ENCODE data around the gene KIF20B. TPM values are rescaled to one million over a fixed set of nuclear protein-coding genes. Genes with fewer than 3 reads are reported as not detected.

The KIF20B gene
- total RNA-seq, 4 donors from 2014 or later, result 3.7 to 5.3 (median 4.1) TPM

DNA sequence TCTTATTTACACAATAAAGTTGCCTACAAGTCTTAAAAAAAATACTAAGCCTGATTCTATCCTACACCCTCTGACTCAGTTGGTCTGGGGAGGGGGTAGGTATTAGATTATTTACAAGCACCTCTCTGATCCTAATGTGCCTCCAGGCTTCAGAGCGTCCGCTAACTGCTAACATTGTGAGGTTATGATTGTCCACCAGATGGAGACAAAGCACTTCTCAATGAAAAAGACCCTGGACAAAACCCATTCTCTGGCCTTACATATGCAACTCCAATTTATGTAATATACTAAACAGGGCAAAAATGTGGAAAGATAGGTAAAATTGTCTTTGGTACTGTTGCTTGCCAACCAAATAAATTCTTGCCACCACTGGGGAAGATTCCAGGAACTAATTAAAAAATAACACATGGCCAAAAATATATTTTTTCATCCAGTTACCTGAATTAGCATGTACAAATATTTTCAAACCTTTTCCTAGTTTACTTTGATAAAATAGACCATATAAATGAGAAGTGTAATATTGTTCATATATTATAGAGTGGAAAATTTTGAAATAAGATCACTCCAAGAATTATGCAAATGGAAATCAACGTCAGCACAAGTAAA is 92.4 kb downstream of the KIF20B start:
- TF ChIP-seq, protein P1, sequence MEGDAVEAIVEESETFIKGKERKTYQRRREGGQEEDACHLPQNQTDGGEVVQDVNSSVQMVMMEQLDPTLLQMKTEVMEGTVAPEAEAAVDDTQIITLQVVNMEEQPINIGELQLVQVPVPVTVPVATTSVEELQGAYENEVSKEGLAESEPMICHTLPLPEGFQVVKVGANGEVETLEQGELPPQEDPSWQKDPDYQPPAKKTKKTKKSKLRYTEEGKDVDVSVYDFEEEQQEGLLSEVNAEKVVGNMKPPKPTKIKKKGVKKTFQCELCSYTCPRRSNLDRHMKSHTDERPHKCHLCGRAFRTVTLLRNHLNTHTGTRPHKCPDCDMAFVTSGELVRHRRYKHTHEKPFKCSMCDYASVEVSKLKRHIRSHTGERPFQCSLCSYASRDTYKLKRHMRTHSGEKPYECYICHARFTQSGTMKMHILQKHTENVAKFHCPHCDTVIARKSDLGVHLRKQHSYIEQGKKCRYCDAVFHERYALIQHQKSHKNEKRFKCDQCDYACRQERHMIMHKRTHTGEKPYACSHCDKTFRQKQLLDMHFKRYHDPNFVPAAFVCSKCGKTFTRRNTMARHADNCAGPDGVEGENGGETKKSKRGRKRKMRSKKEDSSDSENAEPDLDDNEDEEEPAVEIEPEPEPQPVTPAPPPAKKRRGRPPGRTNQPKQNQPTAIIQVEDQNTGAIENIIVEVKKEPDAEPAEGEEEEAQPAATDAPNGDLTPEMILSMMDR (IDR thresholded peaks at IDR 0.05; ENCODE audit: low read depth), result no peak

DNA sequence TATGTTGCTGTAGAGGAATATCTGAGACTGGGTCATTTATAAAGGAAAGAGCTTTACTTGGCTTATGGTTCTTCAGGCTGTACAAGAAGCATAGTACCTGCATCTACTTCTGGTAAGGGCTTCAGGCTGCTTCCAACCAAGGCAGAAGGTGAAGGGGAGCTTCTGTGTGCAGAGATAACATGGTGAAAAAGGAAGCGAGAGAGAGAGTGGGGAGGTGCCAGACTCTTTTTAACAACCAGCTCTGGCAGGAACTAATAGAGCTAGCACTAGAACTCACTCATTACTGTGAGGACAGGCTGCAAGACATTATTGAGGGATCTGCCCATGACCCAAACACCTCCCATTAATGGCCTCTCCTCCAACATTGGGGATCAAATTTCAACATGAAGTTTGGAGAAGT is 94.5 kb downstream of the KIF20B start:
- TF ChIP-seq, protein P1 (IDR thresholded peaks at IDR 0.05; ENCODE audit: low read depth), result no peak

DNA sequence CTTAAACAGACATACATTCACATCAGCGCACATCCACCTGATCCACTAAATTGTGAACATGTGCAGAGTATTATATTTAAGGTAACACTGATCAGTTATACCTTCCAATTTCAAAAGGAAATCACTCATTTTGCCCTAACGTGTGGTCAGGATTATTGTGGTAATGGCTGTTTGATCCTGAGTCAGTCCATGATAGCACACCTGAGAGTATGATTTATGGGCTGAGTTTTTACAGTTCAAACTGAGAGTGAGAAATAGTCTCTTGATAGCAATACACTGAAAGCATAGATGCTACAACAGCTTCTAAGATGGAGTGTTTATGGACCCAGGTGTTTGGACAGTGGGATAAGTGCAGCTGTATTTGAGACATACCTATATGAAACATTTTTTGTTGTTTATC is 96.7 kb downstream of the KIF20B start:
- TF ChIP-seq, protein P1 (IDR thresholded peaks at IDR 0.05; ENCODE audit: low read depth), result no peak

DNA sequence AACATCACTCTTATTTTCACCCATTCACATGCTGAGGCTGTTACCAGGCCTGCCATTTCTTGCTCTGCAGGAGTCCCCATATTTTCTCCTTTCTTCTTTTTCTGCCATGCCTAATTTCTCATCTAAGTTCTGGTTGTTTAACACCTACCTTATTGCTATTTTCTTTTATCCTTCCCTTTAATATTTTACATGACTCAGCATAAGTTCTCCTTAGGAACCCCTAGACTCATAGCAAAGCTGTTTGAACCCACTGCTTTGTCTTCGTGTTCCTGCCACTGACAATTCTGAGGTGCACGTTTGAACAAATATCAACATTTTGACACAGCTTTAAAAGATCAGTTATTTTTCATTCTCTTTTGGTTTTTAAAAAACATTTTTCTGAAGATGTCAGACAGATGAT is 98.2 kb downstream of the KIF20B start:
- TF ChIP-seq, protein P1 (IDR thresholded peaks at IDR 0.05; ENCODE audit: low read depth), result no peak

DNA sequence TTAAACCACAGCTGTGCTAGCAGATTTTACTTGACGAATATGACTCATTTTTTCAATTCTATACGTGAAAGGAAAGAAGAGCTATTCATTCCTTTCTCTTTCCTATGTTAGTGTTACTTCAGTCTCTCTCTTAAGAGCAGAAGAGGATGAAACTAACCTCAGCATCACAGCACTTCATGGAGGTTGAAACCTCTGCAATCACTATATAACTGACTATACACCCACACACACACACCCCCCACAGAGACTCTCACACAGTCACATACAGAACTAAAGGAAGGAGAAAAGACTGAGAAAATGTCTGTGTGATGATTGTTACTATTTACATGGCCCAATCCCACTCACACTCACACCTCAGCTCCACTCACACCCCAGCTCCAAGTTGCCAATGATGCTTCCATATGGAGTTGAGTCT is 104.2 kb downstream of the KIF20B start:
- TF ChIP-seq, protein P1 (IDR thresholded peaks at IDR 0.05; ENCODE audit: low read depth), result no peak

DNA sequence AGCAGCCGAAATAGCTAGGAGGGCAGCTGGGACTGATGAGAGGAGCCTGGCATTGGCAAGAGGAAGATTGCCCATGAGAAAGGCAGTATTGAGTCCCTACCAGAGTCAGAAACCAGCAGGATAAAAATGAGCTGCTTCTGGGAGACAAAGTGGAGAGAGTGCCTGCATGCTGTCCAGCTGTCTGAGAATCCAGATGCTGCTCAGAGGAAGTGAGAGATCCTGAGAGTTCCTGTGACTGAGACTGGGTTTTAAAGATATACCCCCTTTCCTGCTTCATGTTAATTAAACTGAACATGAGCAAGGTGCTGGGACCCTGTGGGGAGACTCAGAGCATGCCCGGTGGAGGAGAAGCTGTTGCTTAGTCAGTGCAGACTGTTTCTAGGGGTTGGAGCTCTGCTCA is 107.5 kb downstream of the KIF20B start:
- TF ChIP-seq, protein P1 (IDR thresholded peaks at IDR 0.05; ENCODE audit: low read depth), result no peak

DNA sequence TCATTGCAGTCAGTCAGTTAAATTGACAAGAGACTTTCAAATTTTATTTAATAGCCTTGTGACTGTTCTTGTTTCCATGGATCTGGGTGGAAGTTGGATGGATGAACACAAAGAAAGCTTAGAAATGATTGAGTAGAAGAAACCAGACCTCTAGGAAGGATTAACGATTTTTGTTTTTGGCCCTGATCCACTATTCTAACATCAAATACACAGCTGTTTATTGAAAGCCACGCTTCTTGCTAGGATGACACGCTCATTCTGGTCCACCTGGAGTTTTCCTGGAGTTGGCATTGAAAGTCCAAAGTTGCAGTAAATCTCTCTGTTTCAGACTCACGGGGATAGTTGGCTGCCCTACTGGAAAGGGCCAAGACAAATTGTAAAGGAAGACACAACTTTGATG is 108.4 kb downstream of the KIF20B start:
- TF ChIP-seq, protein P1 (IDR thresholded peaks at IDR 0.05; ENCODE audit: low read depth), result no peak
